Activated CD4-positive, CD25-positive, alpha-beta regulatory T cell (primary cell): ENCODE measurements around the gene PSD.
"Not testable (repeated sequence)": the region's sequence is repeated elsewhere in the genome, so short reads cannot be mapped to it uniquely, and the experiment has no call there.

ENCODE experiments used
- DNase-seq, 4 experiments: peaks; one replicate each; lab custom pipeline; 2025; lab: John Stamatoyannopoulos, UW

Gene PSD

GRCh38 chr10:102418622-102419268 lies at the start of gene PSD:
Gene PSD, minus strand, starts transcription at chr10:102418785. Its CDS starts 1,747 bp downstream, at chr10:102417038.
- DNase-seq: no peak

- no peak for DNase-seq
Observed at GRCh38 chr10:102467971-102468438, 49.4 kb upstream of the PSD start.

- DNase-seq: no peak
Observed at GRCh38 chr10:102467318-102467717, 48.7 kb upstream of the PSD start.

- no peak for DNase-seq
Observed at GRCh38 chr10:102465466-102465865, 46.9 kb upstream of the PSD start.

GRCh38 chr10:102463983-102464382 lies 45.4 kb upstream of the PSD start:
- no peak for DNase-seq

- DNase-seq: no peak
Observed at GRCh38 chr10:102462512-102463054, 44.0 kb upstream of the PSD start.

GRCh38 chr10:102461187-102462054 lies 42.8 kb upstream of the PSD start:
- DNase-seq: peak; percentile 74 to 89 (median 86)

- no peak for DNase-seq
Observed at GRCh38 chr10:102460836-102461186, 42.2 kb upstream of the PSD start.

GRCh38 chr10:102458656-102459055 lies 40.1 kb upstream of the PSD start:
- no peak for DNase-seq

GRCh38 chr10:102457591-102458150 lies 39.1 kb upstream of the PSD start:
- no peak for DNase-seq

- no peak for DNase-seq
Observed at GRCh38 chr10:102455893-102456471, 37.4 kb upstream of the PSD start.

- DNase-seq: not testable (repeated sequence)
Observed at GRCh38 chr10:102454662-102455487, 36.3 kb upstream of the PSD start.

- DNase-seq: no peak
Observed at GRCh38 chr10:102453502-102453901, 34.9 kb upstream of the PSD start.

- peak in 2 of 4 experiments; percentile 30 to 52 for DNase-seq
Observed at GRCh38 chr10:102452672-102453340, 34.2 kb upstream of the PSD start.

- no peak for DNase-seq
Observed at GRCh38 chr10:102451105-102451969, 32.8 kb upstream of the PSD start, which contains the start of gene C10orf95. Gene C10orf95, minus strand, starts transcription at chr10:102451543. Its CDS starts 450 bp downstream, at chr10:102451093.

- DNase-seq: peak; percentile 49 to 93 (median 74)
Observed at GRCh38 chr10:102450374-102451104, 32.0 kb upstream of the PSD start.

GRCh38 chr10:102450124-102450373 lies 31.5 kb upstream of the PSD start:
- no peak for DNase-seq

GRCh38 chr10:102449321-102450123 lies 30.9 kb upstream of the PSD start:
- DNase-seq: peak; percentile 49 to 77 (median 68)
